ENCODE measurements around the gene ARPC1B.
"Not testable (repeated sequence)": the region's sequence is repeated elsewhere in the genome, so short reads cannot be mapped to it uniquely, and the experiment has no call there.

GRCh38 chr7:99387239-99387635, 12.7 kb downstream of the ARPC1B start:
- not testable (repeated sequence) for TF ChIP-seq EZH2 (IDR thresholded peaks at IDR 0.05); POLR2AphosphoS5 (IDR thresholded peaks at IDR 0.05; ENCODE audit: borderline replicate concordance, low read depth, low read length)
